ENCODE data around the gene EXOG. TPM values are rescaled to one million over a fixed set of nuclear protein-coding genes. Genes with fewer than 3 reads are reported as not detected.

EXOG gene
- total RNA-seq, 1 donor from 2014 or later, result 16.5 TPM

- no peak for TF ChIP-seq CTCF (IDR thresholded peaks at IDR 0.05)
- Mint-ChIP-seq H3K9me3 (ENCODE audit: low read depth) (peaks cover 8% of the 10 kb centered on the region), H3K27me3 (ENCODE audit: low read depth) (no peaks in the 10 kb centered on the region), H3K36me3 (ENCODE audit: low read depth) (peaks cover 22% of the 10 kb centered on the region), H3K27ac (ENCODE audit: unreplicated experiment) (no peak overlapping the region), H3K4me3 (ENCODE audit: unreplicated experiment) (no peak overlapping the region), H3K4me1 (ENCODE audit: low read depth) (no peaks in the 10 kb centered on the region)
- no peak for DNase-seq (ENCODE audit: low spot score)
Measured at GRCh38 chr3:38532529-38532928, 36.4 kb downstream of the EXOG start.

- Mint-ChIP-seq H3K27me3 (ENCODE audit: low read depth) (no peaks in the 10 kb centered on the region), H3K27ac (ENCODE audit: unreplicated experiment) (no peak overlapping the region), H3K36me3 (ENCODE audit: low read depth) (peaks cover 20% of the 10 kb centered on the region), H3K4me3 (ENCODE audit: unreplicated experiment) (no peak overlapping the region), H3K4me1 (ENCODE audit: low read depth) (no peaks in the 10 kb centered on the region), H3K9me3 (ENCODE audit: low read depth) (peaks cover 8% of the 10 kb centered on the region)
- DNase-seq (ENCODE audit: low spot score), result no peak
- TF ChIP-seq CTCF (IDR thresholded peaks at IDR 0.05), result no peak
Measured at GRCh38 chr3:38533285-38533976, 37.3 kb downstream of the EXOG start.

GRCh38 chr3:38534180-38534579 is 38.0 kb downstream of the EXOG start:
- no peak for DNase-seq (ENCODE audit: low spot score)
- TF ChIP-seq CTCF (IDR thresholded peaks at IDR 0.05), result no peak
- Mint-ChIP-seq H3K36me3 (ENCODE audit: low read depth) (peaks cover 20% of the 10 kb centered on the region), H3K9me3 (ENCODE audit: low read depth) (peaks cover 8% of the 10 kb centered on the region), H3K4me3 (ENCODE audit: unreplicated experiment) (no peak overlapping the region), H3K27ac (ENCODE audit: unreplicated experiment) (no peak overlapping the region), H3K4me1 (ENCODE audit: low read depth) (no peaks in the 10 kb centered on the region), H3K27me3 (ENCODE audit: low read depth) (no peaks in the 10 kb centered on the region)

GRCh38 chr3:38534604-38535003 is 38.5 kb downstream of the EXOG start:
- no peak for TF ChIP-seq CTCF (IDR thresholded peaks at IDR 0.05)
- H3K4me1 Mint-ChIP-seq (ENCODE audit: low read depth), result no peaks in the 10 kb centered on the region
- H3K27me3 Mint-ChIP-seq (ENCODE audit: low read depth), result no peaks in the 10 kb centered on the region
- H3K27ac Mint-ChIP-seq (ENCODE audit: unreplicated experiment), result no peak overlapping the region
- peaks cover 8% of the 10 kb centered on the region for H3K9me3 Mint-ChIP-seq (ENCODE audit: low read depth)
- peaks cover 19% of the 10 kb centered on the region for H3K36me3 Mint-ChIP-seq (ENCODE audit: low read depth)
- H3K4me3 Mint-ChIP-seq (ENCODE audit: unreplicated experiment), result no peak overlapping the region
- no peak for DNase-seq (ENCODE audit: low spot score)

GRCh38 chr3:38536671-38537070 is 40.5 kb downstream of the EXOG start:
- no peak for TF ChIP-seq CTCF (IDR thresholded peaks at IDR 0.05)
- Mint-ChIP-seq H3K27me3 (ENCODE audit: low read depth) (no peaks in the 10 kb centered on the region), H3K36me3 (ENCODE audit: low read depth) (peaks cover 13% of the 10 kb centered on the region), H3K4me3 (ENCODE audit: unreplicated experiment) (no peak overlapping the region), H3K9me3 (ENCODE audit: low read depth) (peaks cover 8% of the 10 kb centered on the region), H3K27ac (ENCODE audit: unreplicated experiment) (no peak overlapping the region), H3K4me1 (ENCODE audit: low read depth) (no peaks in the 10 kb centered on the region)
- DNase-seq (ENCODE audit: low spot score), result no peak

Data from chondrocyte (in vitro differentiated cells).